HepG2 (cell line): Measurements from ENCODE around the gene CPNE5. TPM values are rescaled to one million over a fixed set of nuclear protein-coding genes. Genes with fewer than 3 reads are reported as not detected.

Experiments used
- BHLHE40 ChIP-seq: IDR thresholded peaks from 2 replicates; pipeline ENCODE4 v1.6.1; 2011; ENCODE audit warnings: low read length, improper control_type of control experiment
- MIER2 ChIP-seq: IDR thresholded peaks from 2 replicates; pipeline ENCODE4 v1.6.1; 2016; ENCODE audit warnings: missing biosample characterization, missing genetic modification reagents
- NFKBIZ ChIP-seq: IDR thresholded peaks from 2 replicates; pipeline ENCODE4 v1.6.1; 2018; ENCODE audit warnings: missing genetic modification reagents, missing compliant biosample characterization
- NR3C1 ChIP-seq: sonication (generic); formaldehyde crosslinking; IDR thresholded peaks from 2 replicates; pipeline ENCODE4 v1.4.0; 2020; ENCODE audit warnings: missing genetic modification reagents
- REL ChIP-seq: sonication (generic); formaldehyde crosslinking; conservative IDR thresholded peaks from 2 replicates; pipeline ENCODE4 v1.8.0; 2022; ENCODE audit warnings: mild to moderate bottlenecking, missing genetic modification reagents, moderate library complexity
- TEAD3 ChIP-seq: optimal IDR thresholded peaks from 2 replicates; pipeline ENCODE3; 2016; ENCODE audit warnings: borderline replicate concordance
- ZBTB3 ChIP-seq: sonication (generic); formaldehyde crosslinking; IDR thresholded peaks from 2 replicates; pipeline ENCODE4 v1.4.0; 2020; ENCODE audit warnings: low read depth, mild to moderate bottlenecking, moderate library complexity, missing genetic modification reagents, borderline replicate concordance
- ZFP1 ChIP-seq: IDR thresholded peaks from 2 replicates; pipeline ENCODE4 v1.6.1; 2016
- ZKSCAN5 ChIP-seq: sonication (generic); formaldehyde crosslinking; IDR thresholded peaks from 2 replicates; pipeline ENCODE4 v1.5.1; 2020; ENCODE audit warnings: mild to moderate bottlenecking, missing genetic modification reagents
- ZNF224 ChIP-seq: sonication (generic); formaldehyde crosslinking; IDR thresholded peaks from 2 replicates; pipeline ENCODE4 v1.5.0; 2020; ENCODE audit warnings: mild to moderate bottlenecking, missing genetic modification reagents
- ZNF230 ChIP-seq: sonication (generic); formaldehyde crosslinking; IDR thresholded peaks from 2 replicates; pipeline ENCODE4 v1.4.0; 2020; ENCODE audit warnings: mild to moderate bottlenecking, missing genetic modification reagents
- ZNF496 ChIP-seq: sonication (generic); formaldehyde crosslinking; IDR thresholded peaks from 2 replicates; pipeline ENCODE4 v1.8.1; 2023; ENCODE audit warnings: mild to moderate bottlenecking, moderate library complexity, missing genetic modification reagents; ENCODE audit not compliant: insufficient replicate concordance
- ZNF816 ChIP-seq: sonication (generic); formaldehyde crosslinking; IDR thresholded peaks from 2 replicates; pipeline ENCODE4 v1.8.0; 2022; ENCODE audit warnings: missing genetic modification reagents, mild to moderate bottlenecking, borderline replicate concordance
- ZNF883 ChIP-seq: sonication (generic); formaldehyde crosslinking; IDR thresholded peaks from 2 replicates; pipeline ENCODE4 v1.5.1; 2020; ENCODE audit warnings: mild to moderate bottlenecking, missing genetic modification reagents; ENCODE audit errors: not compliant biosample characterization
- ZZZ3 ChIP-seq: sonication (generic); formaldehyde crosslinking; IDR thresholded peaks from 2 replicates; pipeline ENCODE4 v1.4.0; 2020; ENCODE audit warnings: missing genetic modification reagents, mild to moderate bottlenecking, borderline replicate concordance
- polyA plus RNA-seq, 8 experiments: library from polyadenylated mRNA; depleted of rRNA in 3 of 8; stranded (reverse) in 7 of 8; unstranded in 1 of 8; fragments of >200 nt; fragmentation: Illumina TruSeq in 4 of 8; extraction: Trizol in 4 of 8; gene quantifications; 2 replicates each; pipeline versions ENCODE4 v1.2.1 to v1.2.3, GENCODE V29; 2011 to 2016; ENCODE audit warnings: low read depth in 4 of 8, missing spikeins in 1 of 8, mixed read lengths in 1 of 8; ENCODE audit not compliant: insufficient read depth in 1 of 8
- total RNA-seq, 5 experiments: library from RNA; depleted of rRNA; stranded (reverse); fragments of >200 nt; fragmentation: Illumina TruSeq; extraction: Trizol; gene quantifications; 2 replicates each; pipeline ENCODE4 v1.2.3, GENCODE V29; 2016; ENCODE audit warnings: low read depth in 1 of 5
- TF ChIP-seq, protein P1 (sequence below): IDR thresholded peaks from 2 replicates; pipeline ENCODE4 v1.6.1; 2016
- TF ChIP-seq, protein P2 (sequence below): sonication (generic); formaldehyde crosslinking; IDR thresholded peaks from 2 replicates; pipeline ENCODE4 v1.4.0; 2020; ENCODE audit warnings: missing genetic modification reagents, borderline replicate concordance
- TF ChIP-seq, protein P3 (sequence below): IDR thresholded peaks from 2 replicates; pipeline ENCODE4 v1.6.1; 2012; ENCODE audit warnings: inconsistent platforms
- TF ChIP-seq, protein P4 (sequence below): sonication (generic); formaldehyde crosslinking; IDR thresholded peaks from 2 replicates; pipeline ENCODE4 v1.5.0; 2020; ENCODE audit warnings: mild to moderate bottlenecking, missing genetic modification reagents, moderate library complexity
- TF ChIP-seq, protein P5 (sequence below): sonication (generic); formaldehyde crosslinking; IDR thresholded peaks from 2 replicates; pipeline ENCODE4 v1.4.0; 2020; ENCODE audit warnings: missing genetic modification reagents

Gene CPNE5
- total and polyA plus RNA-seq, 2 of the 13 experiments (the other 11 are each of a cell fraction or from before 2014, with no cell fraction given), result 0.16 TPM; not detected in 1

DNA sequence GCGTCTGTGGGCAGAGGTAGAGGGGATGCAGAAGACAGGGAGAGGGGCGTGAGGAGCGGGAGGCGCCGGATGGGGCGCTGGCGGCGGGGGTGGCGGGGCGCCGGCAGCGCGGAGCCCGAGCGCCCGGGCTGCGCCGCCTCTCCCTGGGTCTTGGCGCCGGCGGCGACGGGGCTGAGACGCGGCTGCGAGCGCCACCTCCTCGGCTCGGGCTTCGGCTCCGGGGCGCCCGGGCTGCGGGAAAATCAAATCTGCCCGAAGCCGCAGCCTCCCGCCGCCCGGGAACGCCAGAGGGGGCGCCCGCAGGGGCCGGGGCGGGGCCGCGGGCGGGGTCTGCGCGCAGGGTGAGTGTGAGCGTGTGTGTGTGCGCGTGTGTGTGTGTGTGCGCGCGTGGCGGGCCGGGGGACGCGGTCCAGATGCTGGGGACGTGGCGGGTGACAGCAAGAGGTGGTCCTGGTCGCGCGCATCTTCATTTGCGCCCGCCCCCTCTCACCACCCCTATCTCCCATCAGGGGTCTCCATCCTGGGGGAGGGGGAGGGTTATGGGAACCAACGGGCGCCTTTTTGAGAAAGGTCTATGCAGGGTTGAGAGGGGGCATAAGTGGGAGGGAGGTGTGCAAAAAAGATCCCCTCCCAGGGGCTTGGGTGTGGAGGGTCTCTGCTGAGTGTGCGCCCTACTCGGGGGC, 646 bp upstream of the CPNE5 start (continued):
- TF ChIP-seq ZKSCAN5 (no peak), NFKBIZ (CRISPR knock-in tag) (no peak), MIER2 (CRISPR knock-in tag) (no peak), NR3C1 (CRISPR knock-in tag) (no peak), ZNF224 (CRISPR knock-in tag) (no peak), ZNF496 (CRISPR knock-in tag) (no peak), ZBTB3 (CRISPR knock-in tag) (no peak), TEAD3 (CRISPR knock-in tag) (no peak), ZNF816 (CRISPR knock-in tag) (peak; percentile 24; the same call in 1 of the 2 replicates), ZNF230 (CRISPR knock-in tag) (no peak), ZNF883 (CRISPR knock-in tag) (peak; percentile 13), REL (CRISPR knock-in tag) (no peak), BHLHE40 (no peak), ZZZ3 (CRISPR knock-in tag) (no peak), ZFP1 (CRISPR knock-in tag) (no peak)
- TF ChIP-seq, protein P1, sequence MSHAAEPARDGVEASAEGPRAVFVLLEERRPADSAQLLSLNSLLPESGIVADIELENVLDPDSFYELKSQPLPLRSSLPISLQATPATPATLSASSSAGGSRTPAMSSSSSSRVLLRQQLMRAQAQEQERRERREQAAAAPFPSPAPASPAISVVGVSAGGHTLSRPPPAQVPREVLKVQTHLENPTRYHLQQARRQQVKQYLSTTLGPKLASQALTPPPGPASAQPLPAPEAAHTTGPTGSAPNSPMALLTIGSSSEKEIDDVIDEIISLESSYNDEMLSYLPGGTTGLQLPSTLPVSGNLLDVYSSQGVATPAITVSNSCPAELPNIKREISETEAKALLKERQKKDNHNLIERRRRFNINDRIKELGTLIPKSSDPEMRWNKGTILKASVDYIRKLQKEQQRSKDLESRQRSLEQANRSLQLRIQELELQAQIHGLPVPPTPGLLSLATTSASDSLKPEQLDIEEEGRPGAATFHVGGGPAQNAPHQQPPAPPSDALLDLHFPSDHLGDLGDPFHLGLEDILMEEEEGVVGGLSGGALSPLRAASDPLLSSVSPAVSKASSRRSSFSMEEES (CRISPR knock-in tag), result no peak
- TF ChIP-seq, protein P2, sequence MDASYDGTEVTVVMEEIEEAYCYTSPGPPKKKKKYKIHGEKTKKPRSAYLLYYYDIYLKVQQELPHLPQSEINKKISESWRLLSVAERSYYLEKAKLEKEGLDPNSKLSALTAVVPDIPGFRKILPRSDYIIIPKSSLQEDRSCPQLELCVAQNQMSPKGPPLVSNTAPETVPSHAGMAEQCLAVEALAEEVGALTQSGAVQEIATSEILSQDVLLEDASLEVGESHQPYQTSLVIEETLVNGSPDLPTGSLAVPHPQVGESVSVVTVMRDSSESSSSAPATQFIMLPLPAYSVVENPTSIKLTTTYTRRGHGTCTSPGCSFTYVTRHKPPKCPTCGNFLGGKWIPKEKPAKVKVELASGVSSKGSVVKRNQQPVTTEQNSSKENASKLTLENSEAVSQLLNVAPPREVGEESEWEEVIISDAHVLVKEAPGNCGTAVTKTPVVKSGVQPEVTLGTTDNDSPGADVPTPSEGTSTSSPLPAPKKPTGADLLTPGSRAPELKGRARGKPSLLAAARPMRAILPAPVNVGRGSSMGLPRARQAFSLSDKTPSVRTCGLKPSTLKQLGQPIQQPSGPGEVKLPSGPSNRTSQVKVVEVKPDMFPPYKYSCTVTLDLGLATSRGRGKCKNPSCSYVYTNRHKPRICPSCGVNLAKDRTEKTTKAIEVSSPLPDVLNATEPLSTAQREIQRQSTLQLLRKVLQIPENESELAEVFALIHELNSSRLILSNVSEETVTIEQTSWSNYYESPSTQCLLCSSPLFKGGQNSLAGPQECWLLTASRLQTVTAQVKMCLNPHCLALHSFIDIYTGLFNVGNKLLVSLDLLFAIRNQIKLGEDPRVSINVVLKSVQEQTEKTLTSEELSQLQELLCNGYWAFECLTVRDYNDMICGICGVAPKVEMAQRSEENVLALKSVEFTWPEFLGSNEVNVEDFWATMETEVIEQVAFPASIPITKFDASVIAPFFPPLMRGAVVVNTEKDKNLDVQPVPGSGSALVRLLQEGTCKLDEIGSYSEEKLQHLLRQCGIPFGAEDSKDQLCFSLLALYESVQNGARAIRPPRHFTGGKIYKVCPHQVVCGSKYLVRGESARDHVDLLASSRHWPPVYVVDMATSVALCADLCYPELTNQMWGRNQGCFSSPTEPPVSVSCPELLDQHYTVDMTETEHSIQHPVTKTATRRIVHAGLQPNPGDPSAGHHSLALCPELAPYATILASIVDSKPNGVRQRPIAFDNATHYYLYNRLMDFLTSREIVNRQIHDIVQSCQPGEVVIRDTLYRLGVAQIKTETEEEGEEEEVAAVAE (CRISPR knock-in tag), result no peak
- TF ChIP-seq, protein P3, sequence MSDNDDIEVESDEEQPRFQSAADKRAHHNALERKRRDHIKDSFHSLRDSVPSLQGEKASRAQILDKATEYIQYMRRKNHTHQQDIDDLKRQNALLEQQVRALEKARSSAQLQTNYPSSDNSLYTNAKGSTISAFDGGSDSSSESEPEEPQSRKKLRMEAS, result no peak
- TF ChIP-seq, protein P4, sequence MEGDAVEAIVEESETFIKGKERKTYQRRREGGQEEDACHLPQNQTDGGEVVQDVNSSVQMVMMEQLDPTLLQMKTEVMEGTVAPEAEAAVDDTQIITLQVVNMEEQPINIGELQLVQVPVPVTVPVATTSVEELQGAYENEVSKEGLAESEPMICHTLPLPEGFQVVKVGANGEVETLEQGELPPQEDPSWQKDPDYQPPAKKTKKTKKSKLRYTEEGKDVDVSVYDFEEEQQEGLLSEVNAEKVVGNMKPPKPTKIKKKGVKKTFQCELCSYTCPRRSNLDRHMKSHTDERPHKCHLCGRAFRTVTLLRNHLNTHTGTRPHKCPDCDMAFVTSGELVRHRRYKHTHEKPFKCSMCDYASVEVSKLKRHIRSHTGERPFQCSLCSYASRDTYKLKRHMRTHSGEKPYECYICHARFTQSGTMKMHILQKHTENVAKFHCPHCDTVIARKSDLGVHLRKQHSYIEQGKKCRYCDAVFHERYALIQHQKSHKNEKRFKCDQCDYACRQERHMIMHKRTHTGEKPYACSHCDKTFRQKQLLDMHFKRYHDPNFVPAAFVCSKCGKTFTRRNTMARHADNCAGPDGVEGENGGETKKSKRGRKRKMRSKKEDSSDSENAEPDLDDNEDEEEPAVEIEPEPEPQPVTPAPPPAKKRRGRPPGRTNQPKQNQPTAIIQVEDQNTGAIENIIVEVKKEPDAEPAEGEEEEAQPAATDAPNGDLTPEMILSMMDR (CRISPR knock-in tag), result peak; percentile 25; the same call in 1 of the 2 replicates
- TF ChIP-seq, protein P5, sequence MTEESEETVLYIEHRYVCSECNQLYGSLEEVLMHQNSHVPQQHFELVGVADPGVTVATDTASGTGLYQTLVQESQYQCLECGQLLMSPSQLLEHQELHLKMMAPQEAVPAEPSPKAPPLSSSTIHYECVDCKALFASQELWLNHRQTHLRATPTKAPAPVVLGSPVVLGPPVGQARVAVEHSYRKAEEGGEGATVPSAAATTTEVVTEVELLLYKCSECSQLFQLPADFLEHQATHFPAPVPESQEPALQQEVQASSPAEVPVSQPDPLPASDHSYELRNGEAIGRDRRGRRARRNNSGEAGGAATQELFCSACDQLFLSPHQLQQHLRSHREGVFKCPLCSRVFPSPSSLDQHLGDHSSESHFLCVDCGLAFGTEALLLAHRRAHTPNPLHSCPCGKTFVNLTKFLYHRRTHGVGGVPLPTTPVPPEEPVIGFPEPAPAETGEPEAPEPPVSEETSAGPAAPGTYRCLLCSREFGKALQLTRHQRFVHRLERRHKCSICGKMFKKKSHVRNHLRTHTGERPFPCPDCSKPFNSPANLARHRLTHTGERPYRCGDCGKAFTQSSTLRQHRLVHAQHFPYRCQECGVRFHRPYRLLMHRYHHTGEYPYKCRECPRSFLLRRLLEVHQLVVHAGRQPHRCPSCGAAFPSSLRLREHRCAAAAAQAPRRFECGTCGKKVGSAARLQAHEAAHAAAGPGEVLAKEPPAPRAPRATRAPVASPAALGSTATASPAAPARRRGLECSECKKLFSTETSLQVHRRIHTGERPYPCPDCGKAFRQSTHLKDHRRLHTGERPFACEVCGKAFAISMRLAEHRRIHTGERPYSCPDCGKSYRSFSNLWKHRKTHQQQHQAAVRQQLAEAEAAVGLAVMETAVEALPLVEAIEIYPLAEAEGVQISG (CRISPR knock-in tag), result peak; percentile 19; the same call in 1 of the 2 replicates
